NCI-H2171 (cell line): ENCODE measurements around the gene COL6A6.
"Not testable (repeated sequence)": the region's sequence is repeated elsewhere in the genome, so short reads cannot be mapped to it uniquely, and the experiment has no call there.

Source experiments
- DNase-seq: peaks from one replicate; lab custom pipeline; 2025; lab: John Stamatoyannopoulos, UW

The COL6A6 gene

DNA sequence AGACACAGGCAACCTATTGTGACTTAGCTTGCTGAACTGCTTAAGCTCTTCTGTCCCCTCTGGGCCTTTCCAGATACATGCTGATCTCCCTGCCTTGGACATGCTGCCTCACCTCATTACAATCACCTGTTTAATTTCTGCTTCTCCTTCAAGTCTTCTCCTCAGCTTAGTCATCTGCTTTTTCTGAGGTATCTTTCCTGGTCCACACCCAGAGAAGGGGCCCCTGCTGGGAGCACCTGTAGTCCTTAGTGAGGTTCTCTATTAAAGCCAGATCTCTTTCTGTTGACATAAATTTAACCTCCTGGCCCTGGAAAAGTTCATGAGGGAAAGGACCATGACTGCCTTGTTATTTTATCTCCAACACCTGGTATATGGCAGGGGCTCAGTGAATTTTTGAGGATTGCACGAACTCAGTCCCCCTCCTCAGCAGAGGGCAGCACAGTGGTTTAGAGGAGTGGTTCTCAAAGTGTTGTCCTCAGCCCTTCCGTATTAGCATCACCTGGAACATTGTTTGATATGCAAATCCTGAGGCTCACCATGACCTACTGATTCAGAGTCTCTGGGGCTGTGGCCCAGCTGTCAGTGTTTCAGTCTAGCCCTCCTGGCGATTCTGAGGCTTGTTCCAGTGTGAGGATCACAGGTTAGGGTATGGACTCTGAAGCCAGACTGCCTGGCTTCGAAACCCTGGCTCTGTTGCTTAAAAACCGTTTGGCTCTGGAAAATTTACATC, 12.7 kb downstream of the COL6A6 start:
- no peak for DNase-seq

DNA sequence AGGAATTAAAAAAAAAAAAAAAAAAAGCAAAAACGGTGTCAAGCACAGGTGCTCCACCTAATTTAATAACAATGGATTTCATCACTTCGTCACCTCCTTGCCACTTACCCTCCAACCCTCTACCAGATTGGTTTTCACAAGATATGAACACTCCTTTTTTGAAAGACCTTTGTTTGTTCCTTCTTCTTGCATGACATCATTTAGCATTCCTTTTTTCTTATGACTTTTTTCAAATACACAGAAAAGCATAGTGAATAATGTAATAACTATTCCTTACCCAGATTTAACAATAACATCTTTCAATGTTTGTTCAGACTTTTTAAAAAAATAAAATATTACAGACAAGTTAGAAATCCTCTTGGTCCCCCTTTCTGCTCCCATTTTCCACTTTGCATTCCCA, 16.3 kb downstream of the COL6A6 start:
- no peak for DNase-seq

- DNase-seq, result no peak
Measured at GRCh38 chr3:130537673-130538304, 20.8 kb downstream of the COL6A6 start.

DNA sequence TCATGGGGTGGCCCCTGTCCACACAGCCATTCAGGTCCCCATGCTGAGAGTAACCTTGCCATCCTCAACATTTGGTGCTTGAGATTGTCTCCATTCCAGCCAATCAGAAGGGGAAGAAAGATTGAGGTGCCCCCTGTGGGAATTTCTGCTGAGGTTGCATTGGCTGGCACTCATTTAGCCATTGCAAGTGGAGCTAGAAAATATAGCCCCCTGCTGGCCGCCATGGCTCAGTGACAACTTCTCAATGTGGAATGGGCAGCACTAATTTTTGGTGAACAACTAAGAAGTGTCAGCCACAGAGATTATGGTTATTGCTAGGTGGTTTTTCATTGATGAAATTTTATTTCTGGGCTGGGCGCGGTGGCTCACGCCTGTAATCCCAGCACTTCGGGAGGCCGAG, 22.0 kb downstream of the COL6A6 start:
- DNase-seq, result peak; percentile 13

GRCh38 chr3:130543322-130543721, 26.3 kb downstream of the COL6A6 start:
- DNase-seq, result no peak

DNA sequence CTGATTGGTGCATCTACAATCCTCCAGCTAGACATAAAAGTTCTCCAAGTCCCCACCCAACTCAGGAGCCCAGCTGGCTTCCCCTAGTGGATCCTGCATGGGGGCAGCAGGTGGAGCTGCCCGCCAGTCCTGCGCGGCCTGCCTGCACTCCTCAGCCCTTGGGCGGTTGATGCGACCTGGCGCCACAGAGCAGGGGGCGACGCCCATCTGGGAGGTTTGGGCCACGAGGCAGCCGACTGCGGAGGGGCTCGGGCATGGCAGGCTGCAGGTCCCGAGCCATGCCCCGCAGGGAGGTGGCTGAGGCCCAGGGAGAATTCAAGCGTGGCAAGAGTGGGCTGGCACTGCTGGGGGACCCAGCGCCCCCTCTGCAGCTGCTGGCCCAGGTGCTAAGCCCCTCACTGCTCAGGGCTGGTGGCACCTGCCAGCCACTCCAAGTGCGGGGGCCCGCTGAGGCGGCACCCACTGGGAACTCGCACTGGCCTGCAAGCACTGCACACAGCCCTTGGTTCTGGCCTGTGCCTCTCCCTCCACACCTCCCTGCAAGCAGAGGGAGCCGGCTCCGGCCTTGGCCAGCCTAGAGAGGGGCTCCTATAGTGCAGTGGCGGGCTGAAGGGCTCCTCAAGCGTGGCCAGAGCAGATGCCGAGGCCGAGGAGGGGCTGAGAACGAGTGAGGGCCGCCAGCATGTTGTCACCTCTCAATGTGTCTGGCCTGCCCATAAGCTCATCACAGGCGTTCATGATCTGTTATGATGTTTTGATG, 30.1 kb downstream of the COL6A6 start:
- DNase-seq, result no peak

DNA sequence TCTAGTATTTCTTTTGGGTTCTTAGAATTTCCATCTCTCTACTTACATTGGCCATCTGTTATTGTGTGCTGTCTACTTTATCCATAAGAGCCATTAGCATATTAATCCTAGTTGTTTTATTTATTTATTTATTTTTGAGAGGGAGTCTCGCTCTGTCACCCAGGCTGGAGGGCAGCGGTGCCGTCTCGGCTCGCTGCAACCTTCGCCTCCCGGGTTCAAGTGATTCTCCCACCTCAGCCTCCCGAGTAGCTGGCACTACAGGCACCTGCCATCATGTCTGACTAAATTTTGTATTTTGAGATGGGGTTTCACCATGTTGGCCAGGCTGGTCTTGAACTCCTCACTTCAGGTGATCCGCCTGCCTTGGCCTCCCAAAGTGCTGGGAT, 30.7 kb downstream of the COL6A6 start:
- not testable (repeated sequence) for DNase-seq

- DNase-seq, result no peak
Measured at GRCh38 chr3:130548356-130548755, 31.4 kb downstream of the COL6A6 start.

DNA sequence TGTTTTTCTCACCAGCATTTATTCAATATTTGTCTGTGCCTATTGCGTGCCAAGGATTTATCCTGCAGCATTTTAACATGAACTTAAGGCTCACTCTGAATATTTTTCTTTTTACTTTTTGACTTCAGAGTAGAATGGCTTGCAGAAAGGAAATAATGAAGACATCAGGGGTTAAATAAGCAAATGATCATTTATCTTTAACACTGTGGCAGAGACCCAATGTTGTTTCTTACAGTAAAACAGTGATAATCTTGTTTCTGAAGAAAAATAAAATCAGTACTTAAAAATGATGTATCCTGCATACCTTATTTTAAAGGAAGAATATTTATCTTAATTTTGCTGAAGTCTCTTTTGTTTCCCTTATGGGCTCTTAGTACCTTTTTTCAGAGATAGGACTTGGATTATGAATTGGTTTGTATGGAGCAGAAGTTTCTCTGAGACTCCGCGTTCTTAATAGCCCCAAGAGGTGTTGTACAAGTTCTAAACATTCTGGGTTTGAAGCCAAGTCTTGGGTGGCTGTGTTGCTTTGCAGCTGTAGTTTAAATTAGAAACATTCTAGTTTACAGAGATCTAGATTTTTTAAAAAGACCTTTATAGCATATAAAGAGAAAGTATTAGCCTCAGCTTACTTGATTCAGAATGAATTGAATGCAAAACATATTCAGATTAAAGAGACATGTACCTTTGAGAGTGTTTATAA, 40.5 kb downstream of the COL6A6 start:
- no peak for DNase-seq

GRCh38 chr3:130558366-130558765, 41.4 kb downstream of the COL6A6 start:
- DNase-seq, result no peak

GRCh38 chr3:130565224-130565623, 48.2 kb downstream of the COL6A6 start:
- no peak for DNase-seq
